HG03139 (cell line): ENCODE results near the gene HES6.
A peak's percentile ranks its signal among the peaks of the same experiment; 100 is the strongest.

Experiments used
- ATAC-seq: cut with Tn5 transposase; IDR thresholded peaks from one replicate; pipeline ENCODE4 v1.9.1; 2021; ENCODE audit not compliant: unreplicated experiment

The HES6 gene

GRCh38 chr2:238239863-238240756 lies at the start of gene HES6:
Gene HES6, minus strand, starts transcription at chr2:238240038. Its CDS starts 133 bp downstream, at chr2:238239905.
- ATAC-seq, result peak; percentile 83

DNA sequence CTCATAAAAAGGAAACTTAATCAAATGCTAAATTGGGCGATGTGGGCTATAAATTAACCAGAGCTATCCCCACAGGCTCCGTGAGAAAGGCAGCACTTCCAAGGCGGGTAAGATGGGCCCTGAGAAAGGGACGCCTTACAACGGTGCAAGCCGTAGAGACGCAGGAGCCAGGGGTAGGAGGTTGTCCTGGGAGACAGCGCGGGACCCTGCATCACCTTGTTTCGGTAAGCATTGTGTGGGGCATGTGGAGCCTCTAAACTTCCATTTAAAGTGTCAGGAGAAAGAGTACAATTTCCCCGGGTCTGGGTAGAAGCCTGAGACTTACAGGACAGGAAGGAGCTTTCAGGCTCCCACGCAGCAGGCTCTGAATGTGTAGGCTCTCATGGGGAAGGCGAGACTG lies 49.7 kb upstream of the HES6 start:
- ATAC-seq, result no peak

GRCh38 chr2:238288650-238289573 lies 49.1 kb upstream of the HES6 start:
- ATAC-seq, result peak; percentile 85

- peak; percentile 32 for ATAC-seq
Observed at GRCh38 chr2:238287737-238288649, 48.2 kb upstream of the HES6 start, which contains the start of gene PER2. Gene PER2, minus strand, starts transcription at chr2:238288610. Its CDS starts 10,674 bp downstream, at chr2:238277936.

DNA sequence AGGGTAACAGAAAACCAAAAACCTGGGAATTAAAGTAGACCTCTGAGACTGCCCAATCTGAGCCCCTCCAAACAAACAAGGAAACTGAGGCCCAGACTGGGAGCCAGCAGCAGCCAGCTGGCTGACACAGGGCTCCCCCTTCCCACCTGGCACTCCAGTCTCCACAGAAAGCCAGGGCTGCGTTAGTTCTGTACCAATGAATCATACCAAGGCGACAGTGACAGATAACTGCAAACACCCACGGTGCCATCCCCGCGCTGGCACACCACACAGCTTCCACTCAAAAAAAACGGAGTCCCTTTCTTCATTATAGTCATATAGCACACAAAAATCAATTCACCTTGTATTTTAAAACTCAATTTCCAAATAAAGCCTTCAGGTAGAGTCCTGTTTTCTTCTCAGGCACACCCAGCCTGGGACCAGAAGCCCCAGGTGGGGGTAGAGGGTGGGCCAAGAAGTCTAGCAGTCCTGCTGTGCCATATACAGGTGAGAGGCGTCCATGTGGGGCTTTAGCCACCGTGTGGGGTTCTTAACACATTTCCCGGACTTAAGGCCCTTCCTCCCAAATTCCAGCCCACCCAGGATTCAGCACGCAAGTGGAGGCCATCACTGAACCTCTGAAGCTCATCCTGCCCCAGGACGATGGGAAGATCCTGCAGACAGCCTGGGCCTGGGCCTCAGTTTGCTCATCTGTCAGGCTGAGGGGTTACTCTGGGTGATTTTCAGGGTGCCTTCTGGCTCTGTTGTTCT lies 47.3 kb upstream of the HES6 start:
- ATAC-seq, result no peak

GRCh38 chr2:238286551-238286950 lies 46.7 kb upstream of the HES6 start:
- ATAC-seq, result no peak

DNA sequence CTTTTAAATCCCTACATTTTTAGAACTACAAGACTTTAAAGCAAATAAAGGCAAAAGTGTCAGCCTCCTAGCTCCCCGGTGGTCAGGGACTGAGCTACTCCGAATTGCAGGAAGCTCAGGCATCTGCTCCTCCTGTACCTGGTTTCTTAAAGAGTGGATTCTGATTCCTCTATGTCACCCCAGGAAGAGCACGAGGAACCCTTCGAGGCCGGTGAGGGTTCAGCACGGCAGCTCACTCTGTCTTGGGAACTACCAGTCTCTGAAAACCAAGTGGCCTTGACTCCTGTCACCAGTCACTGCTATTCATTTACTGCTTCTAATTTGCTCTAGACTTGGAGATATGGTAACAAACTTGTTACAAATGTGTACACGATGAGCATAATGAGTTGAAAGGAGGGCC lies 46.3 kb upstream of the HES6 start:
- ATAC-seq, result no peak

GRCh38 chr2:238285653-238286082 lies 45.8 kb upstream of the HES6 start:
- no peak for ATAC-seq

- ATAC-seq, result no peak
Observed at GRCh38 chr2:238284802-238285515, 45.1 kb upstream of the HES6 start.

- ATAC-seq, result no peak
Observed at GRCh38 chr2:238282861-238283738, 43.3 kb upstream of the HES6 start.

DNA sequence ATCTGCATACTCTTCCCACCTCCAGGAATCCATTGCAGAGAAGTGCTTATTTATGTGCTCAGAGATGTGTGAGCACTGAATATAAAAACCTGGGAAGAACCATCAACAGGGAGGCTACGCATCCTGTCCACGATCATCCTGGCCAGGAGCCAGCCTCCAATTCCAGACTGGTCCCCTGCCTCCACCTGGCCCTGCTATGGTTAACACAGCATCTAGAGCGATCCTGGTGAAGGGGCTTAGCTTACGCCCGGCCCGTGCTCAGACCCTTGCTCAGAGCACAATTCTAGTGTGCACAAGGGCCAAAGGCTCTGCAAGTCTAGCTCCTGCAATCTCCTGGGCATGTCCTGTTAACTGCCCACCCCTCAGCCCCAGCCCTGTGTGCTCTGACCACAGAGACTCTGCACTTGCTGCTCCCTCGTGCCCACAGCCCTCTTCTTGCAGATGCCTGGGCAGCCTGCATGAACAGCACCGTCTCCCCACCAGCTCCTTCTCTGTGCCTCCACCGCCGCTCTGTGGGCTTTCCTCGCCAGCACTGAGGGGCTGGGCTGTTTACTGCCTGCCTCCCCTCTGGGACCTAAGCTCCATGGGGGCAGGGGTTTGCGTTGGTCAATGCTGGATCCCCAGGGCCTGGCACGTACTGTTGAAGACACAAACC lies 42.1 kb upstream of the HES6 start:
- ATAC-seq, result no peak

DNA sequence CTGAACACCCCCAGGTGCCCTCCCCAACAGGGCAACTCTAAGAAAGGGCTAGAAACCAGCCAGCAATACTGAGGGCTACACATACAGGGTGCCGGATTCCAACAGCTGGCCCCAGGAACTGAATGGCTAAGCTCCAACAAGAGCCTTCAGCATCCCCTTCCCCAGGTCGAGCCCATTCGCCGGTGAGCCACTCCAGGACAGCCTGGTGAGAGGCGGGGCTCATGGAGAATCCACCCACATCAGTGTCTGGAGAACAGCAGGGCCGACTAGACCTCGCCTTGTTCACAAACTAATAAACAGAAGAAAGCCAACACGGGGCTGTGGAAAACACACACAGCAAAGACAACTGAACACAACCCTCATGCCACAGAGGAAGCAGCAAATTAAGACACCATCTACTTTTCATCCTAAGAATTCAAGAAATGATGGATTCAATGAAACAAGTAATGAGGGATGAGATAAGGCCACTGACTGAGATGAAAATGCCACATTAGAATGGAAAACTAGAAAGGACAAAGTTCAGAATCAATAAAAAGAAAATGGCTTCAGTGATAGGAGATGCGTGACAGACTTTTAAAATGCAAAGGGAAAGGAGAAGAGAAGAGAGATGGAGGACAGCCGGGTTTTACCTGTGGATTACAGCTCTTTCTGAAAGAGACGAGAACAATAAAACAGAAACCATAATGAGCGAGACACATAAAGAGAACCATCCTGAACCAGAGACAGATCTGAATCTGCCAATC lies 40.4 kb upstream of the HES6 start:
- ATAC-seq, result no peak

DNA sequence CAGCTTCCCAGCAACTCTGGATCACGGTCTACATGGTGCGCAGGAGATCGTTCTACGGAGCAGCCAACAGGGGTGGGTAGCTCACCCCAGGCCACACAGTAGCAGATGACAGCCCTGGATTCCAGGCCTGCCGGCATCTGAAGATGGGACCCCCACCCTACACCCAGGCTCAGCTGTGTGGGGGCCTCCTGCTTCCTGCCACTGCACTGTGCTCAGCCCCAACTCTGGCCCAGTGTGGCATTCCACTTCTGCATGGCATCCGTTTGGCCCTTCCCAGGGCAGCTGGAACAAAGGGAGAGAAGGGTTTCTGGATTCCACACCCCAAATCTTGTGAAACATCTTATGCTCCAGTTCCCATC lies 39.5 kb upstream of the HES6 start:
- ATAC-seq, result no peak

DNA sequence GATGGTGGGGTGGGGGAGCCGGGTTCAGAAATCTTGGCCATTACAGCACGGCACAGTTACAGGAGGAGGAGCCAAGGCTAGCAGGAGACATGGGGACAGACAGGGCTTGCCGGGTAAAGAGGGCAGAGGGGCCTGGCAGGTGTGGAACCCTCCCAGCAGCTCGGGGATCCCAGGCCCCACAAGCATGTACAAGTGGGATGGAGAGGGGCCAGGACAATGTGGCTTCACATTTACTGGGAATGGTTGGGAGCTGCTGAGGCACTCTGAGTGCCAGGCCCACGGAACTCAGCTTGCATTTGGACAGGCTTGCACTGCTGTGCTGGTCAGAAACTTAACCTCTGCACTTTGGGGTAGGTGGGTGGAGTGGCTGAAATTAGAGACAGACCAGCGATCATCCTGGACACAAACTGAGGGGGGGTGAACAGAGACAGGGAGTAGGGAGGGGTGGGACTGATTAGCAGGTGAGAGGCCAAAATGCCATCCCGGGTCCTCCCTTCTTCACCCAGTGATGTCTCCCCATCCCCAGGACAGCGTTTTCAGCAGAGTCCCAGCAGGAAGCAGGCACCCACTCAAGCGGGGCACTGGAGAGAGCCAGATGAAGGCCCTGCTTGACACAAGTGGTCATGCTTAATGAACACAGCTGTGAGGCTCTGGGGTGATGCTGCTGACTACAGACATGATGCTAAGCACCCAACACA lies 38.9 kb upstream of the HES6 start:
- ATAC-seq, result no peak

GRCh38 chr2:238277695-238278094 lies 37.9 kb upstream of the HES6 start:
- no peak for ATAC-seq

GRCh38 chr2:238274152-238274865 lies 34.5 kb upstream of the HES6 start:
- no peak for ATAC-seq
